NK-92 treated with Interleukin-12 subunit alpha and Interleukin-12 subunit beta, amount 100 ng/mL, for 24 hours (cell line): ENCODE measurements around the gene P3H2.
A peak's percentile ranks its signal among the peaks of the same experiment; 100 is the strongest.
"Not testable (repeated sequence)": the region's sequence is repeated elsewhere in the genome, so short reads cannot be mapped to it uniquely, and the experiment has no call there.

Source experiments
- DNase-seq: peaks from one replicate; lab custom pipeline; 2025; lab: John Stamatoyannopoulos, UW

P3H2 gene

GRCh38 chr3:189982321-189982945 lies 138.3 kb downstream of the P3H2 start:
- DNase-seq: no peak

DNA sequence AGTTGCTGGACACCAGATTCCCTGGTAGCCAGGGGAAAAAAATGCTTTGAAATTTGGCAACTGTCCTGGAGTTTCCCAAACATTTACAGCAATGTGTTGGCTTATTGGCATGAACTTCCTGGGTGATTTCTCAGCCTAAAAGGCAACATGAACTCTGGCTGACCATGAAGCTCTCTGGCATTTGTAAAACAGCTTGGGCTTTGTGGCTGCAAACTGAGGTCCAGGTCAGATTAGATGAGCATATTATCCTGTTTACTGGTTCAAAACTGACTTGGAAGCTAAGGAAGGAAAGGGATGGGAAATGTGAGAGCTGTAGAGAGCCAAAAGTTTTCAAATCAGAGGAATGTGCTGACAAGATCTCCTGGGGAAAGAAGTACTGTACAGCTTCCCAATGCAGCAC lies 139.0 kb downstream of the P3H2 start:
- no peak for DNase-seq

GRCh38 chr3:189978753-189979152 lies 141.9 kb downstream of the P3H2 start:
- DNase-seq: no peak

GRCh38 chr3:189977174-189977573 lies 143.5 kb downstream of the P3H2 start:
- DNase-seq: no peak

- DNase-seq: no peak
These were observed 145.2 kb downstream of the P3H2 start for GRCh38 chr3:189975391-189975990.

- no peak for DNase-seq
These were observed 146.3 kb downstream of the P3H2 start for GRCh38 chr3:189974359-189974758.

DNA sequence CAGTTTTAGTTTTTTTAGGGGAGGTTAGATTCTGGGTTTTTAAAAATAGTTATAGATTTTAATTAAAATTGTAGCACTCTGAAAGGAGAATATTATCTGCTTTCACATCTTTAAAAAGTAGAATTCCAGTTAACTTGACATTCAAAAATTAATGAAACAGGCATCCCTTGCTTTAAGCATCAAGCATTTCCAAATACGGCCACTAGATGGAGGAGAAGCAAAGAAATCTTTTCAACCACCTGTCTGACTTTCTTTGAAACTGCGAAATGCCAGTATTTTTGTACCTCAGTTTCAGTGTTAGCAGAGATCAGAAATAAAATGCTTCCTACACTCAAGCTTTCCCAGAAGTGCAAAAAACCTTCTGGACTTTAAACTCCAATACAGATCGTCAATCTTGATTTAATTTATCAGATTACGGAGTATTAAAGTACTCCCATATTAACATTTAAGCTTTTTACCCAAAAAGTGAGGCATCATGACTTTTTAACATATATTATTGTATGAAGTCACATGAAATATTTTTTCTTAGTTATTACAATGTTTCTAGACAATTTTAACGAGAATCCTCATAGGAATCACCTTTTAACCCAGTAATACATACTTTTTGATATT lies 153.3 kb downstream of the P3H2 start:
- no peak for DNase-seq

DNA sequence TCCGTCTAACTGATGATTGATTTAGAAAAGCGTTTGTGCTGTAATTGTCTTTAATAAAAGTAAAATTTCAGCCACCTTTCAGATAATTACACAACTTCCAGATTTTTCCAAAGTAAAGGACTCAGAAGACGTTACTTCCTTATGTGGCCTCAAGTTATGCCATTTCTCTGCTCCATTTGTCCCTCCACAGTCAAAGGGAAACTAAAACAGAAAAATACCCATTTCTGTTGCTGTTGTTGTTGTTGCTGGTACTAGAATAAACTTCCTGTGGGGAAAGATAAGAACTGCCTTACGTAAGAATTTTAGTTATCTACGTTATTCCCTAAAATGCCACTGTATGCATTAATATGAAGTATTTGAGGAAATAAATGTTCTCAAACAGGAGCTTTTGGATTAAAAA lies 153.9 kb downstream of the P3H2 start:
- no peak for DNase-seq

GRCh38 chr3:189964623-189965332 lies 155.9 kb downstream of the P3H2 start:
- no peak for DNase-seq

DNA sequence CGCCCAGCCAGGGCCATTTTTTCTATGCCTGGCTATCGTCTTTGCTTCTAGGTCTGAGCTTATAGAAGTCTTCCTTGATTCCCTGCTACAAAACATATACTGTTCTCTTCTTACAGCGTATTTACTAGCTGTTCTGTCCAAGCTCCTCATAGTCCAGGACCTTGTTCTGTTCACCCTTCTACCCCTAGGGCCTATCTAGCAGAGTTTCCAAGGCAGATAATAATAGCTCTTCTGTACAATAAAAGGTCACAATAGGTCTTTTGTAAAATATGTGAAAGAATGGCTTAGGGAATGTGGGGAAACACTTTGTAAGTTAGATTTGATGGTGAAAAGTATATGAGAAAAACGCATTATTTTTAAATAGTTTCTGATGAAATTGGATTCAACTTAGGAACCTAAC lies 158.2 kb downstream of the P3H2 start:
- DNase-seq: no peak

- peak; percentile 41 for DNase-seq
These were observed 159.1 kb downstream of the P3H2 start for GRCh38 chr3:189961522-189962161.

- DNase-seq: not testable (repeated sequence)
These were observed 159.6 kb downstream of the P3H2 start for GRCh38 chr3:189961086-189961485.

- DNase-seq: no peak
These were observed 165.7 kb downstream of the P3H2 start for GRCh38 chr3:189954733-189955665.

GRCh38 chr3:189953551-189953950 lies 167.1 kb downstream of the P3H2 start:
- DNase-seq: no peak

GRCh38 chr3:189952272-189952671 lies 168.4 kb downstream of the P3H2 start:
- DNase-seq: no peak

GRCh38 chr3:189950258-189950657 lies 170.4 kb downstream of the P3H2 start:
- no peak for DNase-seq

DNA sequence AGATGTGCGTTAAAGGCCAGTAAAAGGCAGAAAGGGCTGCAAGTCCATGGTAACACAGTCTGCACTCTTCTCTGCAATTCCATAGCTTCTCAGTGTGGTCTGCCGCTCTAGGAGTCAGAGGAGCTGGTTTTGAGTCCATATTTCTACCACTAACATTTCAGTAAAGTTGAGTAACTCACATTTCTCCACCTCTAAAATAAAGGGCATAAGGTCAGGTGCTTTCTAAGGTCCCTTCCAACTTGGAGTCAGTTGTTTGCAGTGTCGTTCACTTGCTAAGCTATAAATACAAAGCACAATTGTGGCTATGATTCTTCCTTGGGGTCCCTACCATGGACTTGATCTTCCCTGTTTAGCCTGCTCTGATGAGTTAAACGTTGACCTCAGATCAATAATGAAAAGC lies 171.1 kb downstream of the P3H2 start:
- no peak for DNase-seq

GRCh38 chr3:189948724-189949045 lies 172.0 kb downstream of the P3H2 start:
- no peak for DNase-seq

- DNase-seq: no peak
These were observed 172.6 kb downstream of the P3H2 start for GRCh38 chr3:189947948-189948723.

- DNase-seq: no peak
These were observed 173.6 kb downstream of the P3H2 start for GRCh38 chr3:189947068-189947467.
